RPMI7951 (cell line): Measurements from ENCODE around the gene PNMA8A. TPM values are rescaled to one million over a fixed set of nuclear protein-coding genes. Genes with fewer than 3 reads are reported as not detected.
A peak's percentile ranks its signal among the peaks of the same experiment; 100 is the strongest.
"Not testable (repeated sequence)": the region's sequence is repeated elsewhere in the genome, so short reads cannot be mapped to it uniquely, and the experiment has no call there.

Experiments
- DNase-seq: peaks from one replicate; pipeline ENCODE4 v3.0.0-alpha.2; 2012; ENCODE audit warnings: low read depth
- total RNA-seq: library from RNA; depleted of rRNA; stranded (reverse); fragments of >200 nt; shearing (Covaris generic); gene quantifications from 2 replicates; pipeline ENCODE4 v1.2.3, GENCODE V29; 2014; rRNA removed

PNMA8A gene
- total RNA-seq: 0.20 TPM in 1 of 2 replicates, not detected in the other

DNA sequence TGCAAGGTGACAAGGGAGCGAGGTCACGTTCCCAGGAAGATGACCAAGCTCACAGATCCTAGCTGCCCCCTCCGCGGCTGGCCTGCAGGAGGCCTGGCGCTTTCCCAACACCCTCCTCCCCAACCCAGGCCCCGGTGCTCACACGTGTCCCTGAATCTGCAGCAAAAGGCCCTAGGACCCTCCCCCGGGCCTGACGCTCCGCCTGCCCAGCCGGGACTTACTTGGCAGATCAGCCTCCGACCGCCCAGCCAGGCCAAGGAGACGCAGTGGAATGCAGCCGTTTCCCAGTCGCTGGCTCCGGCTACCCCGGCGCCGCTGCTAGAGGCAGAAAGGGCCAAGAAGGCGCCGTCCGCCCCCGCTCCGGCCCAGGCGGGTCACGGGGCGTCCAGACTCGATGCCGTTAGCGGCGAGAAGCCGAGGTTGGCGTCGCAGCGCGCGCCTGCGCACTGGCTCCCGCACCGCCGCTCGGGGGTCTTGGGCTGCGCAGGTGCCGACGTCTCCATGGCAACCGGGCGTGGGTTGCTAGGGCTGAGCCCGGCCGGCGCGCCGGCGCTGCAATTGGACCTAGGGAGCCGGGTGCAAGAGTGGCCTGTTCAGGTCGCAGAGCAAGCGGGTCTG is at the start of gene PNMA8A:
TSS of gene PNMA8A (minus strand) at position 448 of the 618 bp plus-strand sequence. CDS start 528 bp downstream, outside the sequence.
- DNase-seq: no peak

- no peak for DNase-seq
These were observed 49.3 kb upstream of the PNMA8A start for GRCh38 chr19:46520616-46521015.

GRCh38 chr19:46517471-46517870 is 46.1 kb upstream of the PNMA8A start:
- no peak for DNase-seq

DNA sequence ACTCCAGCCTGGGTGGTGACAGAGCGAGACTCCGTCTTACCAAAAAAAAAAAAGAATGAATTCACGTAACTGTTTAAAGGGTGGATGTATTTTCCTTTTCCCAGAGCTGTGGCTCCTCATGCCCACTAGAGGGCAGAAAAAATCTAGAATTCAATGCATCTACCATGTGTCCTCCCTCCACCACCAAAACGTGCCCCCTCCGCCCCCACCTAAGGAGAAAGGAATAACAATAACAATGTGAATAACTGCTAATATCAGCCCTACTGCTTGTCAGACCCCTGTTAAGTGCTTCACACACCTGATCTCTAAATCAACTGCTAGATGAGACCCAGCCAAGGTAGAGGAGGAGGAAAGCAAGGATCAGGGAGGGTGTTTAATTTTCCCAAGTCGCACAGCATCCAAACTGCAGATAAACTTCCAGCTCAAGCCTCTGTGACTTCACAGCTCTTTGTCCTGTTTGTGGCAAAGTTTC is 44.6 kb upstream of the PNMA8A start:
- DNase-seq: peak; percentile 48

GRCh38 chr19:46515290-46515609 is 43.9 kb upstream of the PNMA8A start:
- DNase-seq: no peak

DNA sequence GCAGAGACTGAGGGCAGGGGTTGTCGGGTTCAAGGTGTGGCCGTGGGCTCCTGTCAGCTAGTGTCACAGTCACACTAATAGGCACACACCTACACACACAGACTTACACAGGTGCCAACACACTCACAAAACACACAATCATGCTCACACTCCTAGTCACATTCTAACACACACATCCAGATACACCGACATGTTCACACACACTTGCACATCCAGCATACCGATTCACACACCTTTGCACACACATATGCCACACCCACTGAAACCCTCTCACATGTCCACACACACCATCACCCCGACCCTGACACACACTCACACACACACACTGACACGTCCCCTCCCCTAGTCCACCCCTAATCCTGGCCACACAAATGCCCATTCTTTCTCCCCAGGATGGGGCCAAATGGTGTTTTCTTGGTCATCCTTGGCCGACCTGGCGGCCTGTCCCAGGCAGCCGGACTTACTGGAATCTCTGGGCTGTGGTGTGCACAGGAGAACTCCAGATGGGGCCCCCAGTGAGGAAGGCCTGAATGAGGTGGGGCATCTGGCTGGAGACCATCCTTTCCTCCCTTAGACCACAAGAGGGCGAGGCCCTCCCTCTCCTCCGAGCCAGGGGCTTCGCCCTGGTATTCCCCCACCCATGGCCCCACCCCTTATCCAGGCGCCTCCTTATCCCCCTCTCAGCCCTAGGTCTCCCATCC is 43.4 kb upstream of the PNMA8A start:
- DNase-seq: no peak

DNA sequence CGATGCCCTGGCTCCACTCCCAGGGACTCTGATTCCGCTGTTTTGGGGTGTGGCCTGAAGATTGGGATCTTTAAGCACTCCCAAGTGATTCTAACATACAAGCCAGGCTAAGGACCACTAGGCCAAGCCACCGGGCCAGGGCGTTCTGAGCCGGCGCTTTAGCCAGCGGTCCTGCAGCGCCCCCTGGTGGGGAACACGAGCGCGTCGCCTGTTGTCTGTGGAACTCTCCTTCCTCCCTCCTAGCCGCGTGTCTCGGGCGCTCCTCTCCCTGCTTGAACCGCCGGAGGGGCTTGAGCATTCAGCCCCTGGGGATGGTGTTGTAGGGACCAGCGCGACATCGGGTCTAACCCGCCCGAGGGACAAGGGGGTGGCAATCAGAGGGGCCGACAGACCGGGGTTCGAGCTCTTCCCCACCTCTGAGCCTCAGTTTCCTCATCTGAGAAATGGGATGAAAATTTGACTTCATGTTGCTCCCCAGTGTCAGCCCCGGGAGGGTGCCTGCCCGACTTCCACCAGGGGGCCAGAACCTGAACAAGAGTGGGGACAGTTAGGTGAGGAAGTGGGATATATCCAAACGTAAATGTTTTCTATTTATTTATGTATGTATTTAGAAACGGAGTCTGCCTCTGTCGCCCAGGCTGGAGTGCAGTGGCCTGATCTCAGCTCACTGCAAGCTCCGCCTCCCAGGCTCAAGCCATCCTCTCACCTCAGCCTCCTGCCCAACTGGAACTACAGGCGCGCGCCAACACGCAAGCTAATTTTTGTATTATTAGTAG is 42.3 kb upstream of the PNMA8A start:
- DNase-seq: peak; percentile 53

DNA sequence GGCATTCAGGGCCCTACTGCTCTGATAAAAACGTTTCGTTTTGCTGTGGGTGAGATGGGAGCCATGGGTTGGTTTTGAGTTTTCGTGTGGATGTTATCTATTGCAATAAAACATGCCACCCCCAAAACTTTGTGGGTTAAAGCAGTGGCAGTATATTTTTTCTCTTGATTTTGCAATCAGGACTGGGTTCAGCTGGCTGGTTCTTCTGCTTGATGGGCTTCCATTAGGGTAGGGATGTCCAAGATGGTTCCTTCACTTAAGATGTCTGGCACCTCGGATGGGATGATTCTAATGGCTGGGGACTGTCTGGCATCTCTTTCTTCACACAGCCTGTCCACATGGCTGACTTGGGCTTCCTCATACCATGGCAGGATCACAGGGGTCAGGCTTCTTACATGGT is 39.9 kb upstream of the PNMA8A start:
- no peak for DNase-seq

DNA sequence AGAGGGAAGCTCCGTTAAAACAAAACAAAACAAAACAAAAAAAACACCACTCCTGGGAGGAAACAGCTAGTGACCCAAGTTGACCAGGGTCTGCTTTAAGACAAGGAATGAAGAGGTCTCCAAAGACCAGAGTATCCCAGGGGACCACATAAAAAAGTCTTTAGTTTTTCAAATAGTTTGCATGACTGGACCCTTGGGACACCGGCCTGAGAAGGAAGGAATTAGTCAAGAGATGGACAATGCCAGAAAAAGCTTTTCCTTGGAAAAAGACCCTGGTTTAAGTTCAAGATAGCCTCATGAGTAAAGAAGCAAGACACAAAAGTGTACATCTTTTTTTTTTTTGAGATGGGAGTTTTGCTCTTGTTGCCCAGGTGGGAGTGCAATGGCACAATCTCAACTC is 36.8 kb upstream of the PNMA8A start:
- DNase-seq: no peak

DNA sequence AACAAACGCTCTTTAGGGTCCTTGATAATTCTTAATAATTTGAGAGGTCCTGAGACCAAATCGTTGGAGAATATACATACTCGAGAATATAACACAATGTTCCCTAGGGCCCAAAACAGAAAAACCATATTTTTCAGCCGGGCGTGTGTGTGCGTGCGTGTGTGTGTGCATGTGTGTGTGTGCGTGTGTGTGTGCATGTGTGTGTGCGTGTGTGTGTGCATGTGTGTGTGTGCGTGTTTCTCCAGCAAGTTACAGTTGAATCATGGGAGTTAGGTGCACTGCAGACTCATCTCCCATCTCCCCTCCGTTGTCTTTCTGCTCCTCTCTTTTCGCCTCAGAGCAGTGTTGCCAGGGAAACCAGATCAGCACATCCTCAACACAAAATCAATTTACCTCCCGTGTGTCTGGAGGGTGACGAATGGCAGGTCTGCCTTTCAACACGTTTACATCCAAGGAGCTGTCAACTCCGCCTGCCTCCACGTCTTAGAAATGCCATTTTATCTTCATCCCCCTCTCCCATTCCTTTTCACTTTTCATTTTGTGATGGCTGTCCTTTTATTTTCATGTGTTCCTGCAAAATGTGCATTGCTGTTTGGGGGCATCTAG is 32.6 kb upstream of the PNMA8A start:
- no peak for DNase-seq

DNA sequence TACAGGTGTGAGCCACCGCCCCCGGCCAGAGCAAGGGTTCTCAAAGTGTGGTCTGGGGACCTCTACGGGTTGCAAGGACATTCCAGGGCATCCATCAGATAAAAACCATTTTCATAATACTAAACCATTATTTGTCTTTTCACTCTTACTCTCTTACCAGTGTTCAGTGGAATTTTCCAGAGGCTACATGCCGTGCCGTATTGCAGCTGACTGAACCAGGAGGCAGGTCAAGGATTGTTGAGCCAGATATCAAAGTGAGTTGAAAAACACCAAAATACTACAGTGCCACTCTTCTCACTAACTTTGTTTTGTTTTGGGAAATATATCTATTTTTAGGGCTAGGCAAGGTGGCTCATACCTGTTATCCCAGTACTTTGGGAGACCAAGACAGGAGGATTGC is 31.5 kb upstream of the PNMA8A start:
- no peak for DNase-seq

GRCh38 chr19:46499692-46500091 is 28.3 kb upstream of the PNMA8A start:
- DNase-seq: no peak

GRCh38 chr19:46497773-46498172 is 26.4 kb upstream of the PNMA8A start:
- no peak for DNase-seq

- not testable (repeated sequence) for DNase-seq
These were observed 25.5 kb upstream of the PNMA8A start for GRCh38 chr19:46496886-46497285.

GRCh38 chr19:46496304-46496703 is 24.9 kb upstream of the PNMA8A start:
- no peak for DNase-seq

DNA sequence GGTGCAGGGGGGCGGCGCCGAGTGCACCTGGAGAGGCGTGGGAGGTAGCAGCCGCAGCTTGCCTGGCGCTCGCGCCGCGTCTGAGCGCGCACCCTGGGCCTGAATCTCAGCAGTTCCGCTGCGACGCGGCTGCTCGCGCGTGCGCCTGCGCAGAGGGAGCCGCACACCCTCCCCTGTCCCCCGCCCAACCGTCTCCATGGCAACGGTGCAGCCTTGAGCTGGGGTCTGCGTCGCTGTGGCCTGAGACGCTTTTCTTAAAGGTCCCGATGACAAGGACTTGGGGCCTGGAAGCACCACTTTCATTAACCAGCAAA is 24.4 kb upstream of the PNMA8A start, which contains the start of gene PNMA8B:
TSS of gene PNMA8B (minus strand) at position 82 of the 314 bp plus-strand sequence. CDS start 402 bp downstream, outside the sequence.
- DNase-seq: no peak

GRCh38 chr19:46494941-46495785 is 23.8 kb upstream of the PNMA8A start:
- no peak for DNase-seq

DNA sequence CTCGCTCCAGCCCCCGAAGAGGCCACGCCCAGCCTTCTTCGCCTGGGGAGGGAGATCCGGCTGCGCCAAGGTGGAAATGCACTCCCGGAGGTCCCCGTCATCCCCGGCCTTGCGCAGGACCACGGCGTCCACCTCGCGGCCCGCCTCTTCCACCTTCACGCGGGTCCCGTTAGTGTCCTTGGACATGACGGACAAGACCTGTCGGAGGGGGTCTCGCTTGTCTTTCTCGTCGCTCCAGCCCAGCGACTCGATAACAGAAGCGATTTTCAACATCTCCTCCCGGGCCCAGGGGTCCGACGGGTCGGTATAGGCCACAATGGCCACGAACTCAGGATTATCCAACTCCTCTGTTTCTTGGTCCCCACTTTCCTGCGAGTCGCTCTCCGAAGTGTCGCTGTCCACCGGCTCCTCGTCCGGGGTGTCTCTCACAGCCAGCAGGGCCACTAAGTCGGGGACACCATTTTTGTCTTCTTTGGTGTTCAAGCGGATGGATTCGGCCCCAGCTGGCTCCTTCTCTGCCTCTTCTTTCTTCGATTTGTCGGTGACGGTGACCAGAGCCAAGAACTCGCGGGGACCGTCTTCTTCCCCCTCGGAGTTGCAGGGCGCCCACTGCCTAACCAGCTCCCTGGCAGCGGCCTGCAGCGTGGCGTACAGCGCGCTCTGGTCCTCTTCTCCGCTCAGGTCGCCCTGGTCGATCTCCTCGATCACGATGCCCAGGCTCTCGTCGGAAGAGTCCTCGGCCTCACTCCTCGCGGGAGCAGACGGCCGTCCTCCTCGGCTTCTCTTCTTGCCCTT is 23.0 kb upstream of the PNMA8A start:
- no peak for DNase-seq

- DNase-seq: no peak
These were observed 22.1 kb upstream of the PNMA8A start for GRCh38 chr19:46493236-46494145.

DNA sequence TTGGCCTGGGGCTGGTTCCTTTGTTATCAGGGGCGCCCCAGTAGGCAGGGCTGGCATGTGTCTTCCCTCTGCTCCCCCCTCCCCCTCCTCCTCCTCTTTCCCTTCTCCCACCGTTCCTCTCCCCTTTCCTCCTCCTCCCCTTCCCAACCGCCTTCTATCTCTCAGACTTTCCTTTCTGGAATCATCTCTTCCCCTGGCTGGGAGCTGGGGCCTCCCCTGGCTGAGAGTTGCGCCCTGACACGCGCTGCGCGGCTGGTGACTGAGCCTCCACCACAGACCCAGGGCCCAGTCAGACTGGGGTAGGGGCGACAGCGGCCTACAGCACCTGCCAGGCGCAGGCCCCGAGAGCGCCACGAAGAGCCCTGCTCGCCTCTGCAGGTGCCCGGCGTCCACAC is 21.5 kb upstream of the PNMA8A start:
- no peak for DNase-seq
